Embryonic facial prominence (tissue), 1 donor: Measurements from ENCODE around the gene PFKFB1.

Experiments
- DNase-seq: peaks from one replicate; pipeline ENCODE4 v3.0.0-alpha.2; 2016; ENCODE audit errors: extremely low spot score

PFKFB1 gene

GRCh38 chrX:54922547-54922946 lies 71.4 kb downstream of the PFKFB1 start:
- no peak for DNase-seq

GRCh38 chrX:54921427-54922021 lies 72.5 kb downstream of the PFKFB1 start:
- DNase-seq, result peak; percentile 71

GRCh38 chrX:54920610-54921426 lies 73.2 kb downstream of the PFKFB1 start, which contains the start of gene TRO:
TRO (plus strand) TSS chrX:54920824; CDS start chrX:54922247, 1,423 bp downstream.
- peak; percentile 14 for DNase-seq

- DNase-seq, result no peak
Measured at GRCh38 chrX:54909941-54910340, 84.0 kb downstream of the PFKFB1 start.

GRCh38 chrX:54894159-54894558 lies 99.8 kb downstream of the PFKFB1 start:
- no peak for DNase-seq

- DNase-seq, result no peak
Measured at GRCh38 chrX:54891573-54891972, 102.4 kb downstream of the PFKFB1 start.

GRCh38 chrX:54885740-54886139 lies 108.2 kb downstream of the PFKFB1 start:
- no peak for DNase-seq
